Erythroblast (primary cell): ENCODE results near the gene ANGEL1.

Experiments
- GATA1 ChIP-seq: IDR thresholded peaks from 2 replicates; pipeline ENCODE4 v1.6.1; 2011; ENCODE audit warnings: low read depth, mild to moderate bottlenecking, control low read depth, low read length, moderate library complexity
- POLR2A ChIP-seq: IDR thresholded peaks from 2 replicates; pipeline ENCODE4 v1.6.1; 2011; ENCODE audit warnings: mild to moderate bottlenecking, low read length

DNA sequence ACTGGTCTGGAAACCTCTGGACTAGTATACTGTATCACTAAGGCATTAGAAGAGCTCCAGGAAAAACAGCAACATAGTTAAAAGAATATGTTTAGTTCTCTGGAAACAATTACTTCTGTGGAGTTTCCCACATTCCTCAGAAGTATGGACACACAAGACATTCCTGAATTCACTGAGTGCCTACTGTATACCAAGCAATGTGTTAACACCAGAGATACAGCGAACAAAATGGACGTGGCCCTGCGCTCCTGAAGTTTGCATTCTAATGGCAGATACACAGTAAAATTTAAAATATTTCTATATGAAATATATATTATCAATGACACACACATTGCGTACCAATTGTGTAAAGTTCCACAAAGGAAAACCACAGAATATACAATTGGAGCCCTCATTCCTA is 1.1 kb downstream of the ANGEL1 start:
- TF ChIP-seq POLR2A (no peak), GATA1 (no peak)
